GM18519 (cell line): Measurements from ENCODE around the gene DHX38.
"Not testable (repeated sequence)": the region's sequence is repeated elsewhere in the genome, so short reads cannot be mapped to it uniquely, and the experiment has no call there.

Experiments used
- ATAC-seq: cut with Tn5 transposase; IDR thresholded peaks from one replicate; pipeline ENCODE4 v1.9.1; 2021; ENCODE audit warnings: mild to moderate bottlenecking, moderate library complexity; ENCODE audit not compliant: unreplicated experiment, low FRiP score

Gene DHX38

DNA sequence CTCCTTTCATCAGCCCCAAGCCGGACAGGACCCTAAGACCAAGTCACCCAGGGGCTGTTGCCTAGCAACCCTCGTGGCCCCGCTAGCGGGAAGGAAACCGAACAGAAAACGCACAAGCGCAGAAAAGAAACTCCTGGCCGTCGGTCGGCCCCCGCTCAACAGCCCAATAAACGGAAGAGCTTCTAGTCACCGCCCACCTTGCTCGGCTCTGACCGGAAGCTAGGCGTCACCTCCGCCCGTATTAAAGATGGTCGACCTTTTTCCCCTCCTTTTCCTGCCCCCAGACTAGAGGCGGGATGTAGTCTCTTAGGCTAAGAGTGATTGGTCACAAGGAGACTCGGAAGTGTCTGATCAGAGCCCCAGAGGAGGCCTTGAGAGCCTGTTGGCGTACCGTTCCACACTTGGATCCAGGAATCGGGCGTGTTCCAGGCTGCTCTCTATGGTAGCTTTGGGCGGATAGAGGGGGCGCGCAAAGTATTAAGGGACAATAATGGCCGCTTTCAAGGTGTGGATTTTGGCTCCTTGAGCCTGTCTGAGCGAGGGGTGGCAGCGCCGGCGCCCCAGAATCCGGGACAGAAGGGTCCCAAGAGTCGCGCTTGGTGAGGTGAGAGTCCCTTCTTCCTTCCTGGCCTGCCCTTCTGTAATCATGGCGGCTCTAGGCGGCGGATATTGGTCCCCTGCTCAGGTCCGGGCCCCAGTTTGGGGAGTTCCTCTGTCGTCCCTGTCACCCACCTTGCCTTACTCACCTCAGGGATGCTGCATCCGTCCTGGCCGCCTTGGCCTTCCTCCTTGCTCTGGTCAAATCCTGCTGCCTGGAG, at the start of gene DHX38, which contains the start of gene TXNL4B:
TSS of gene DHX38 (plus strand) at position 400 of the 818 bp plus-strand sequence. CDS start 2,311 bp downstream, outside the sequence.
TSS of gene TXNL4B (minus strand) at position 173 of the 818 bp plus-strand sequence. CDS start 2,871 bp downstream, outside the sequence.
- peak; percentile 96 for ATAC-seq

DNA sequence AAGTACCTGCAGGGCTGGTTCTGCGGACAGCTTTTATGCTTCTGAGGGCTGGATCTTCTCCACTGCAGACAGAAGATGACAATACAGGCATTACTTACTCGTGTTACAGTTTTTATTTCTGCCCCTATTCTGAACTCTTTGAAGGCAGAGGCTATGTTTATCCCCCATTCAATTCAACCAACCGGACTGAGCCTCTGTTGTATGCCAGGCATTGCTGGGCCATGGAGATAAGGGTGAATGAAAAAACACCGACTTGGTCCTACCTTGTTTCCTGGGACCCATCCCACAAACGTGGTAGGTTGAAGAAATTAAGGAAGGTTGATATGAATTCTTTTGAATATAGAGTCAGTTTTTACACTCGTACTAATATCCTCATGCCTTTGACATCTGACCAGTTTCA, 49.4 kb upstream of the DHX38 start:
- ATAC-seq = no peak

DNA sequence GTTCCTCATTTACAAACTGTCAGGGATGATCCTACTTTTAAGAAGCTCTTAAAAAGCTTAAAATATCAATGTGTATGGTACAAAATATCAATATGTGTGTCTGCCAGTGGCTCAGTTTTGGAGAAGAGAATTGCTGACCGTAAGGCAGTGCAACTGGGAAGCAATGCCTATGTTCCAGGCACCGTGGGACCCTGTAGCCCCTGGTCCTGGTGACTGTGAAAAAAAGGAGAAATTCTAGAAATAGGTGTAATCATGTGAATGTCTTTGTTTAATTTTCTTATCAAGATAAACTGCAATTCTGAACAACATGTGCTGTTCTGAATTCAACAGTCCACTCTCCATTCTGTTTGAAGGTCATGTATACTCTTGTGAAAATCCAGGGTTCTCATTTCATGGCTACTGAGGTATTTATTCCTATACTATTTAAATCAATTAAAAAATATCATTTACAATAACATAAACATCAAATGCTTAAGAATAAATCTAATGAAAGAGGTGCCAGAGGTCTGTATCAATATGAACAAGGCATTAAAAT, 48.8 kb upstream of the DHX38 start:
- no peak for ATAC-seq

DNA sequence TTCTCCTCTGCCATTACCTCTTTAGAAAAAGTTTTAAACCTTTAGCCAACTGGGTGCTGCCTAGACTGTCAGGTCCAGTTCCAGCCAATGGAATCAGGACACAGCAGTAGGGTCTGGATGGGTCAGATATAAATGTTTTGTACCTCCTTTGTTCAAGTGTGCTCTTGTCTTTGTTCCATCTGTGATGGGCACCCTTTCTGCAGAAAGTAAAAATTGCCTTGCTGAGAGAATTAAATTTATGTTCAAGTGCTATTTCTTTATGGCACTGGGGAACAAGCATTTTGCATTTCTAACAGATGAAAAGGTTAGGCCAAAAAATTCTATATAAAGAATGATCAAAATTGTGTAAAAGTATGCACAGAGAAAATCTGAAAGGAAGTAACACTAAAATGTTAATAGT, 44.5 kb upstream of the DHX38 start:
- no peak for ATAC-seq

DNA sequence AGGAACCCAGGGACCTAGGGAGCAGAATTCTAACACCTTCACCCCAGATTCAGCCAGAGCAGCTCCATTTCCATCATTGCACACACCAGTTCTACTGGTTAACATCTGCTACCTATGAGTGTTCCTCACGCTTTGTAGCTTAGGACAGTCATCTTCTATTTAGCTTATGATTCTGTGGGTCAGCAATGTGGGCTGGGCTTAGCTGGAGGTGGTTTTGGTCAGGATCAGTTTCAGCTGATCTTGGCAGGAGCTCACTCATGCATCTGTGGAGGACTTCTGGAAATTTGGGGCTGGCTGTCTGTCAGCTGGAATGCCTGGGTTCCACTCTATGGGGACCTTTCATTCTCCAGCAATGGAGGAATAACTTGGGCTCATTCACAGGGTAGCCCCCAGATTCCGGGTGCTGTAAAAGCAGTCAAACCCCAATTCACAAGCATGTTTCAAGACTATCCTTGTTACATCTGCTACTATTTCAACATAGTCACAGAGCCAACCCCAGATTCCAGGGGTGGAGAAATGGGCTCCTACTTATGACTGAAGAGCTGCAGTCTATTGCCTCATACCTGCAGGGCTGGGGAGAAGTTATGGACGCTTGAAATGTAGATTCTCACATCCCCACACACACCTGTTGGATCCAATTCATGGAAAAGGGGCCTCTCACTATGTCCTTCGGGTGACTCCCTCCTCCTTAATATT, 42.7 kb upstream of the DHX38 start:
- no peak for ATAC-seq

DNA sequence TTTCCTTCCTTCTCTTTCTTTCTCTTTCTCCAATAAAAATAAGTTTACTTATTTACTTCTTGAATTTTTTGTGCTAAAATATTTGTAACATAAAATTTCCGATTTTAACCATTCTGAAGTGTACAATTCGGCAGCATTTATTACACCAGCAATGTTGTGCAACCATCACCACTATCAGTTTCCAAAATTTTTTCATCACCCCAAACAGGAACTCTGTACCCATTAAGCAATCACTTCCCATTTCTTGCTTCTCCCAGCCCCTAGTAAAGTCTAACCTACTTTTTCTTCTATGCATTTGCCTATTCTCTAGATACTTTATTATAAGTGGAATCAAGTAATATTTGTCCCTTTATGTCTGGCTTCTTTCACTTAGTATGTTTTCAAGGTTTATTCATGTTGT, 41.8 kb upstream of the DHX38 start:
- ATAC-seq = no peak

DNA sequence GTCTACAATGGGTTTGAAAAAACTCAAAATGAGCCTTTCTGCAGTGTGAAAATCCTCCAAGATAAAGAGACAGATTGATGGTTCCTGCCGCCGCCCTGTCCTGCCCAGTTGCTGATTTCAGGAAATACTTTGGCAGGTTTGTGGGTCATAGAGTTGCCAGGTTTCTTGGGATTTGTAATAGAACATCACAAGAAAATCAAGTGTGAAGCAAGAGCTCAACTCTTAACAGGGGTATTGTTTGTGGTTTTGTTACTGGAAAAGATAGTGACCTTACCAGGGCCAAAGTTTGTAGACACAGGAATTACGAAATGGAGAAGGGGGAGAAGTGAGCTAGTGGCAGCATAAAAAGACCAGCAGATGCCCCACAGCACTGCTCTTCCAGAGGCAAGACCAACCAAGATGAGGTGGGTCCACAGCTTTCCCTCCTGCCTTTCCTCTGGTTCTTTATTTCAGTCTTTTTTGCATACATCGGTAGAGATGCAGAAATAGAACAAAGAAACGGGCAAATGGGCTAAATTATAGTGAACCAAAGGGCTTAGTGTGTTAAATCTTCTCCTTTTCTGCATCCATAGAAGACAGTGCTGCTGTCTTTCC, 39.3 kb upstream of the DHX38 start, which contains the start of gene HP:
TSS of gene HP (plus strand) at position 252 of the 594 bp plus-strand sequence. CDS start at position 400, 148 bp downstream.
- ATAC-seq = not testable (repeated sequence)

DNA sequence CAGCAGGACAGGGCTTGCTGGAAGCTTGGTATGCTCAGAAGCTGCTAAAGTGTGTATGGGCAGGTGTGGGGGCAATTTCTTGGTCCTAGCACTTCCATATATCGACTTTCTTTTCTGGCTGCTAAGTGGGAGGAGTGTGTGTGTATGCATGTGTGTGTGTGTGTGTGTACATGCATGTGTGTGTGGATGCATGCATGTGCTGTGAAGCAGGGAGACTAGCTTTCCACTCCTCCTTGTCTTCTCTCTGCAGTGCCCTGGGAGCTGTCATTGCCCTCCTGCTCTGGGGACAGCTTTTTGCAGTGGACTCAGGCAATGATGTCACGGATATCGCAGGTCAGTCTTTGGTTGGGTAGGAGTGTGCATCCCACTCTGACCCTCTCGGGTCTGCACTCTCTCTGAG, 37.7 kb upstream of the DHX38 start:
- ATAC-seq = no peak

DNA sequence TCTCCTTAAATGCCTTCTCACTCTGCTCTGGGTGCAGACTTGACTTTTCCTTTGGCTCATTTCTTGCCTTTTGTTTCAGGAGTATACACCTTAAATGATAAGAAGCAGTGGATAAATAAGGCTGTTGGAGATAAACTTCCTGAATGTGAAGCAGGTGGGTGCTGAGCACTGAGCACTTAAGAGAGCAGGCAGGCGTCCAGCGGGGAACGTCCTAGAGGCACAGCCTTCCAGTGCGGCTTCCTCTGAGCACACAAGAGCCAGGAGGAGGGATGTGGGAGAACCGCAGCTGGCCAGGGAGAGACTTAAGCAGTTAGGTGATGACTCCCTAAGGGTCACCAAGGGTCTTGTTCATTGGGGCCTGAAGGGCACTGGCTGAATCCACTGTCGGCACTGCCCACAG, 36.3 kb upstream of the DHX38 start:
- not testable (repeated sequence) for ATAC-seq

DNA sequence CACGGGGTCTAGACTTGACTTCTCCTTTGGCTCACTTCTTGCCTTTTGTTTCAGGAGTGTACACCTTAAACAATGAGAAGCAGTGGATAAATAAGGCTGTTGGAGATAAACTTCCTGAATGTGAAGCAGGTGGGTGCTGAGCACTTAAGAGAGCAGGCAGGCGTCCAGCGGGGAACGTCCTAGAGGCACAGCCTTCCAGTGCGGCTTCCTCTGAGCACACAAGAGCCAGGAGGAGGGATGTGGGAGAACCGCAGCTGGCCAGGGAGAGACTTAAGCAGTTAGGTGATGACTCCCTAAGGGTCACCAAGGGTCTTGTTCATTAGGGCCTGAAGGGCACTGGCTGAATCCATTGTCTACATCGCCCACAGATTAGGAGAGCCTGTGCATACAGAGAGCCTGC, 34.6 kb upstream of the DHX38 start:
- not testable (repeated sequence) for ATAC-seq

DNA sequence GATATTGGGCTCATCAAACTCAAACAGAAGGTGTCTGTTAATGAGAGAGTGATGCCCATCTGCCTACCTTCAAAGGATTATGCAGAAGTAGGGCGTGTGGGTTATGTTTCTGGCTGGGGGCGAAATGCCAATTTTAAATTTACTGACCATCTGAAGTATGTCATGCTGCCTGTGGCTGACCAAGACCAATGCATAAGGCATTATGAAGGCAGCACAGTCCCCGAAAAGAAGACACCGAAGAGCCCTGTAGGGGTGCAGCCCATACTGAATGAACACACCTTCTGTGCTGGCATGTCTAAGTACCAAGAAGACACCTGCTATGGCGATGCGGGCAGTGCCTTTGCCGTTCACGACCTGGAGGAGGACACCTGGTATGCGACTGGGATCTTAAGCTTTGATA, 33.2 kb upstream of the DHX38 start:
- ATAC-seq = no peak

DNA sequence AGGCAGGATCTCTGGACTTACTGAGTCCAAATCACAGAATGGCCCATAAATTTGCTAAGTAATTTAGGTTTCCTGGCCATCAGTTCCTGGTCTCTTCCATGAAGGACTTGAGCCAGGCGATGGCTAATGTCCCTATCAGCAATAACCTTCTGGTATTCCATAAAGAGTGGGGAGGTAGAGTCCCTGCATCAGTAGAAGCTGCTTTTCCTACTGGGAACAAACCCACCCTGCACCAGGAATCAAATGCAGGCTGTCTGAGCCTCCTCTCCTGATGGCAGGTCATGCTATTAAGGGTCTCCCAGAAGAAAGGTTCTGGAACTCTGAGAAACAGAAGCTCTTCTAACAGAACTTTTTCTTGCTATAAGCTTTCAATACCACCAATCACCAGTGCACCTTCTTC, 32.1 kb upstream of the DHX38 start:
- no peak for ATAC-seq

DNA sequence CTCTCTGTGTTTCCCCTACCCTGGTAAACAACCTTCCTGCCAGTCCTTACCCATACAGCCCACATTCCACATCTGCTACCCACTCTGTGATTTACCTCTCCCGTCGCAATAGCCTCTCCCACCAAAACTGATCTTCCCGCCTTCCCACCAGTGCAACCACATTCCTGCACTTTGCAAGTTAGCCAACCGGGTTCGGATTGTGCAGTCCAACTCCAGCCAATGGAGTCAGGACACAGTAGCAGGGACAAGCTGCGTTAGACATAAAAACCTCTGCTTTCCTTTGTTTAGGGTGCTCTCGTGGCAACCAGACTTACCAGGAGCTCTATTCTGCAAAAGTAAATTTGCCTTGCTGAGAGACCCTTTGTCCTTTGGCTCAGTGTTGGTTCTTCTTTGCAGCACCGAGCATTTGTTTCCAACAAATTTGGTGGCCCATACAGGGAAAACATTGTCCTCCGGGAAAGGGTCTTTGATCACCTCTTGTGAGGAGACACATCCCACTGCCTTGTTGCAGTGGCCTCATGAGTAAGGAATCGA, 29.2 kb upstream of the DHX38 start:
- ATAC-seq = no peak

DNA sequence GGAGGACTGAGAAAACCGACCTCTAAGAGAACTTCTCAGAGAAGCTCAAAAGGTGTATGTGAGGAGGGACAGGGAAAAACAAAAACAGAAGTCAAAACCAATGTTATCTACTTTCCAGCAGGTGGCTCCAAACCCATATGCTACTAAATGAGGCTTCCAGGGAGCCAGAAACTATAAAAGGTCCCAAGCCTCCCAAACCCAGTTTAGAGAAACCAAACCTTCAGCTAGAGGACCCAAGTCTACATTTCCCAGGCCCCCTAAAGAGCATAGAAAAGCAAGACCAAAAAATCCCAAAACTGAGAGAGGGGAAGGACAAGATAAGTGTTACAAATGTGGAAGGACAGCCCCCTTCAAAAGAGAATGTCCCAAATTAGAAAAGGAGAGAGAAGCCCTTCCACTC, 26.9 kb upstream of the DHX38 start:
- ATAC-seq = peak; percentile 37

DNA sequence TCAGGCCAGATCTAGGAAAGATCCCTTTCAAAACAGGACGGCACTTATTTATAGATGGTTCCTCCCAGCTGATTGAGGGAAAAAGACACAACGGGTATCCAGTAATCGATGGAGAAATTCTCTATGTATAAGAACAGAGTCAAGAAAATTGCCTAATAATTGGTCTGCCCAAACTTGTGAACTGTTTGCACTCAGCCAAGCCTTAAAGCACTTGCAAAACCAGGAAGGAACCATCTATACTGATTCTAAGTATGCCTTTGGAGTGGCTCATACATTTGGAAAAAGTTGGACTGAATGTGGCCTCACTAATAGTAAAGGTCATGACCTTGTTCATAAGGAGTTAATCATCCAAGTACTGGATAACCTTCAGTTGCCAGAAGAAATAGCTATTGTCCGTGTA, 24.7 kb upstream of the DHX38 start:
- ATAC-seq = no peak

DNA sequence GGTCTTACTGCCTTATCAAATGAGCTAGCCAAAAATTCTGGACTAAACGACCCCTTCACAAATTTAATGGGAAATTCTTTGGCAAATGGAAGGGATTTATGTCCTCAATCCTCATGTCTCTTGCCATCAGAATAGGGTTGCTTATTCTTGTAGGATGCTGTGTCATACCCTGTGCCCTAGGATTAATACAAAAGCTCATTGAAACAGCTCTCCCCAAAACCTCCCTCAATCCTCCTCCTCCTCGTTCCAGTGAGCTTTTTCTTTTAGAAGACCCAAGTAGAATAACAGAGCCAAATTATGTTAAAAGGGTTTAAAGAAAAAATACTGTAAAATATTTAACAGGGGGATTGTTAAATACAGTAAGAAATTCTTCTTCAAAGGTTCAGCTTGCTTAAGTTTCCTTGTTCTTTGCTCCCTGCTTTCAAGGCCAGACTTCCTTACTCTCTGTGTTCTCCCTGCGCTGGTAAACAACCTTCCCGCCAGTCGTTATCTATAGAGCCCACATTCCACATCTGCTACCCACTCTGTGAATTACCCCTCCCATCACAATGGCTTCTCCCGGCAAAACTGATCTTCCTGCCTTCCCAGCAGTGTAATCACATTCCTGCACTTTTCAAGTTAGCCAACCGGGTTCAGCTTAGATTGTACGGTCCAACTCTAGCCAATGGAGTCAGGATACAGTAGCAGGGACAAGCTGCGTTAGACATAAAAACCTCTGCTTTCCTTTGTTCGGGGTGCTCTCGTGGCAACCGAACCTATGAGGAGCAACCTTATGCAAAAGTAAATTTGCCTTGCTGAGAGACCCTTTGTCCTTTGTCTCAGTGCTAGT, 20.9 kb upstream of the DHX38 start:
- ATAC-seq = no peak

DNA sequence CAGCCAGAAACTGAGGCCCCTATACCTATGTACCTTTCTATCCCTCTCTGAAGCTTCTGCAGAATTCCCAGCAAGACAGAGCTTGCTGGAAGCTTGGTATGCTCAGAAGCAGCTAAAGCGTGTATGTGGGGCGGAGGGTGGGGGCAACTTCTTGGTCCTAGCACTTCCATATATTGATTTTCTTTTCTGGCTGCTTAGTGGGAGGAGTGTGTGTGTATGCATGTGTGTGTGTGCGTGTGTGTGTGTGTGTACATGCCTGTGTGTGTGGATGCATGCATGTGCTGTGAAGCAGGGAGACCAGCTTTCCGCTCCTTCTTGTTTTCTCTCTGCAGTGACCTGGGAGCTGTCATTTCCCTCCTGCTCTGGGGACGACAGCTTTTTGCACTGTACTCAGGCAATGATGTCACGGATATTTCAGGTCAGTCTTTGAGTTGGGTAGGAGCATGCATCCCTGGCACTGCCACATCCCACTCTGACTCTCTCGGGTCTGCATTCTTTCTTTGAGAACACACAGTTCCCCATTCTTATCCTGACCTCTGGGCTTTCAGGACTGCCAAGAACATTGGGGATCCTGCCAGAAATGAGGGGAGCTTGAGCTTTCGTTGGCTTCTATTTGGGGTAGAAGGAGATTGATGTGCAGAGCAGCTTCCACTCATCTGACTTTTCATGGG, 20.0 kb upstream of the DHX38 start:
- ATAC-seq = no peak

DNA sequence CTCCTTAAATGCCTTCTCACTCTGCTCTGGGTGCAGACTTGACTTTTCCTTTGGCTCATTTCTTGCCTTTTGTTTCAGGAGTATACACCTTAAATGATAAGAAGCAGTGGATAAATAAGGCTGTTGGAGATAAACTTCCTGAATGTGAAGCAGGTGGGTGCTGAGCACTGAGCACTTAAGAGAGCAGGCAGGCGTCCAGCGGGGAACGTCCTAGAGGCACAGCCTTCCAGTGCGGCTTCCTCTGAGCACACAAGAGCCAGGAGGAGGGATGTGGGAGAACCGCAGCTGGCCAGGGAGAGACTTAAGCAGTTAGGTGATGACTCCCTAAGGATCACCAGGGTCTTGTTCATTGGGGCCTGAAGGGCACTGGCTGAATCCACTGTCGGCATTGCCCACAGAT, 18.6 kb upstream of the DHX38 start:
- not testable (repeated sequence) for ATAC-seq

DNA sequence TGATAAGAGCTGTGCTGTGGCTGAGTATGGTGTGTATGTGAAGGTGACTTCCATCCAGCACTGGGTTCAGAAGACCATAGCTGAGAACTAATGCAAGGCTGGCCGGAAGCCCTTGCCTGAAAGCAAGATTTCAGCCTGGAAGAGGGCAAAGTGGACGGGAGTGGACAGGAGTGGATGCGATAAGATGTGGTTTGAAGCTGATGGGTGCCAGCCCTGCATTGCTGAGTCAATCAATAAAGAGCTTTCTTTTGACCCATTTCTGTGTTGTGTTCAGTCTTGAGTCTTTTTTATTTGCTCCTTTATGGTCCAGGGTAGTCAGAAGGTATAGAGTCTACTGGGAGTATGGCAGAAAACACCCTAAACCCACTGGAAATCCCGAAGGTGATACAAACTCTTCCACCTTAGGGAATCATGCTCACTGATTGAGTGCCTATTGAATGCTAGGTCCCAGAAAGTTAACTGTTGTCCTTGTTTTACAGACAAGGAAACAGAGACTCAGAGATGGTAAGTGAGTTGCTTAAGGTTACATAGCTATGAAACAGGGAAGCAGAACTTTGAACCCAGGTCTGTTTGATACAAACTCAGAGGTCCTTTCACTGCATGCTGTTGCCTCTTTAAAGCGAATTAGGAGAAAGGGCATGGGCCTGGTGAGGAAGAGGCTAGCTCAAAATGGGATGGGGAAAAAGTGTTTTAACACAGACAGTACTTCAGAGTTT, 16.5 kb upstream of the DHX38 start:
- not testable (repeated sequence) for ATAC-seq
